T-helper 1 cell treated with Interleukin-12 subunit alpha and Interleukin-12 subunit beta and Interleukin-4 antibody, amounts not matched to agents 30 μg/mL and 1 μg/mL, for 36 hours (primary cell): ENCODE results near the gene HOXB6.

Source experiments
- H3K27ac Mint-ChIP-seq: one replicate; pipeline ENCODE4 v1.8.0; 2021; ENCODE audit warnings: mild to moderate bottlenecking, mixed read lengths
- H3K27me3 Mint-ChIP-seq: one replicate; pipeline ENCODE4 v1.8.0; 2021; ENCODE audit warnings: low read depth, mixed read lengths
- H3K36me3 Mint-ChIP-seq: one replicate; pipeline ENCODE4 v1.8.0; 2021; ENCODE audit warnings: low read depth, mixed read lengths
- H3K4me1 Mint-ChIP-seq: one replicate; pipeline ENCODE4 v1.8.0; 2021; ENCODE audit warnings: low read depth, mixed read lengths
- H3K4me3 Mint-ChIP-seq: one replicate; pipeline ENCODE4 v1.8.0; 2021; ENCODE audit warnings: mild to moderate bottlenecking, moderate library complexity, mixed read lengths
- H3K9me3 Mint-ChIP-seq: one replicate; pipeline ENCODE4 v1.8.0; 2021; ENCODE audit warnings: mixed read lengths

The HOXB6 gene

DNA sequence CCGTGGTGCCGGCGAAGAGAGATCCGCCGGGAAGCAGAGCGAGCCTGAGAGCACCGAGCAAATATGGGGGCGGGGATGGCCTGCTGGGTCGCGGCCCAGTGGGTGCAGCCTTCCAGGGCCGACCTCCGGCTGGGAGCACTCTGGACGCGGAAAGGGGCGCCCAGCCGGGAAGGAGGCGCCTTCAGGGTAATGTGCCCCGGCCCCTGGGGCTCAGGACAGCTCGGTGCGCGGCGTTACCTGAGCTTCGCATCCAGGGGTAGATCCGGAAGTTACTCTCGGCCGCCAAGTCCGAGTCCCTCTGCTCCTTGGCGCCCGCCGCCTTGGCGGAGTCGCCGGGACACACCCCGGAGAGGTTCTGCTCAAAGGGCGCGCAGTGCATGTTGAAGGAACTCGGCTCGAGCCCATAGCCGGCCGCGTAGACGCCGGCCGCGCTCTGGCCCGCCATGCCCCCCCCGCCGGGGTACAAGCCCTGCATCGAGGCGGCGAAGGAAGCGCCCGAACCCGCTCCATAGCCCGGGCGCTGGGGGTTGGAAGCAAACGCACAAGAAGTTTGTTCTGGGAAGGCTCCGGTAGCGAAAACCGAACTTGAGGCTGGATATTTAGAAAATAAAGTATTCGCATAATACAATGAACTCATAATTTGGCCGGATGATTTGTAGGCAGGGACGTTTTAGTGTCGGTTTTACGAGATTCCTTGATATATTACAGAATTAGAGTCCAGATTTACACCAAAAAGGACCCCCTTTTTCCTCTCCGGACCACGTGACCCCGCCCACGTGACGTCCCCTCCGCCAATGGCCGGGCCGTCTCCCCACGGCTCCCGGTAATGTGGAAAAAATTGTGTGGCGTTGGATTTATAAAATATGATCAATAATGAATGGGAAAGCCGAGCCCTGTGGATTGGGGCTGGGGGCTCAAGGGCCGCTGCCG lies 5.8 kb upstream of the HOXB6 start, which contains the start of gene HOXB7:
TSS of gene HOXB7 (minus strand) at position 736 of the 930 bp plus-strand sequence. CDS start at position 637, 99 bp downstream.
- H3K4me1 Mint-ChIP-seq: peaks cover 32% of the 10 kb centered on the region
- peaks cover 82% of the 10 kb centered on the region for H3K27me3 Mint-ChIP-seq
- no peaks in the 10 kb centered on the region for H3K9me3 Mint-ChIP-seq
- peak within 1 kb of the TSS; percentile 50 for H3K27ac Mint-ChIP-seq
- H3K4me3 Mint-ChIP-seq: peak within 1 kb of the TSS; percentile 91
- no peaks in the 10 kb centered on the region for H3K36me3 Mint-ChIP-seq

DNA sequence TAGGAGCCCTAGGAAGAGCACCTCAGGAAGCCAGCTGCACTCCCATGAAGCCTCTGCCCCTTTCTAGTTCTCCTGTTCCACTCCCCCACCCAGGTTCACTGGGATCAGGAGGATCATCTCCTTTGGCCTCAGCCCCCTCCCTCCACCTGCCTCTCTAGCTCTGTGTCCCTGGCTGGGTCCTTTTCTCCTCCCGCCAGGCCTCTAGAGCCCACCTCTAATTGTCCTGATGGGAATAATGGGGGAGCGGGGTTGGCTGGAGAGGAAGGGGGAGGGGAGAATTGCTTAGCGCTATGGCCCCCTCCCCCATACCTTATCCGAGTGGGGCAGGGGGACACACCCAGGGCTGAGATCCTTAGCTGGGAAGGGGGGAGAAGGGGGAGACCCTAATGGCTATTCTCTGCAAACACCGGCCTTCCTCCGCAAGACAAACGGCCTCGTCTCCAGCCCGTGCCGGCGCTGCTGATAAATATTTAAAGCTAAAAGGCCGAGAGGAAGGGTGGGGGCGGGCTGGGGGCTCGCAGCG lies 5.0 kb upstream of the HOXB6 start:
- Mint-ChIP-seq H3K36me3 (no peaks in the 10 kb centered on the region), H3K27me3 (peaks cover 81% of the 10 kb centered on the region), H3K4me3 (peak overlapping the region; percentile 60), H3K4me1 (peaks cover 30% of the 10 kb centered on the region), H3K9me3 (no peaks in the 10 kb centered on the region), H3K27ac (no peak overlapping the region)

DNA sequence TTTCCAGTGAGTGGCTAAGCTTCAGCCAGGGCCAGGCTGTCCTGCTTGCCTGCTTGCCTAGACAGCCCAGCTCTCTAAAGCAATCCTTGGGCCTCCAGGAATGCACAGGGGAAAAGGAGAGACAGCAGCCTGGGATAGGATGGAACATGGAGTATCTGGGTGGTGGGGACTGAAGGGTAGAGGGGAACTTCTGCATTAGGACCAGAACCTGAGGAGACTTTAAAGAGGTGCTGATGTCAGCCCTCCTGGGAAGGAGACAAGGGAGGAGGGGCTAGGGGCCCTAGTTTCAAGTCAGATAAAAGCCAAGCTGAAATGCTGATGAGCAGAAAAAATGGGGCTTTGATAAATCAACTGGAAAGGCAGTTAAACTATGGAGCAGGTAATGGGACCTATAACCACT lies 4.2 kb upstream of the HOXB6 start:
- Mint-ChIP-seq H3K9me3 (no peaks in the 10 kb centered on the region), H3K4me1 (peaks cover 28% of the 10 kb centered on the region), H3K27ac (no peak overlapping the region), H3K36me3 (no peaks in the 10 kb centered on the region), H3K27me3 (peaks cover 81% of the 10 kb centered on the region), H3K4me3 (peak overlapping the region; percentile 29)

GRCh38 chr17:48608494-48608834 lies 3.7 kb upstream of the HOXB6 start:
- Mint-ChIP-seq H3K36me3 (no peaks in the 10 kb centered on the region), H3K27ac (no peak overlapping the region), H3K9me3 (no peaks in the 10 kb centered on the region), H3K4me1 (peaks cover 25% of the 10 kb centered on the region), H3K4me3 (no peak overlapping the region), H3K27me3 (peaks cover 80% of the 10 kb centered on the region)

DNA sequence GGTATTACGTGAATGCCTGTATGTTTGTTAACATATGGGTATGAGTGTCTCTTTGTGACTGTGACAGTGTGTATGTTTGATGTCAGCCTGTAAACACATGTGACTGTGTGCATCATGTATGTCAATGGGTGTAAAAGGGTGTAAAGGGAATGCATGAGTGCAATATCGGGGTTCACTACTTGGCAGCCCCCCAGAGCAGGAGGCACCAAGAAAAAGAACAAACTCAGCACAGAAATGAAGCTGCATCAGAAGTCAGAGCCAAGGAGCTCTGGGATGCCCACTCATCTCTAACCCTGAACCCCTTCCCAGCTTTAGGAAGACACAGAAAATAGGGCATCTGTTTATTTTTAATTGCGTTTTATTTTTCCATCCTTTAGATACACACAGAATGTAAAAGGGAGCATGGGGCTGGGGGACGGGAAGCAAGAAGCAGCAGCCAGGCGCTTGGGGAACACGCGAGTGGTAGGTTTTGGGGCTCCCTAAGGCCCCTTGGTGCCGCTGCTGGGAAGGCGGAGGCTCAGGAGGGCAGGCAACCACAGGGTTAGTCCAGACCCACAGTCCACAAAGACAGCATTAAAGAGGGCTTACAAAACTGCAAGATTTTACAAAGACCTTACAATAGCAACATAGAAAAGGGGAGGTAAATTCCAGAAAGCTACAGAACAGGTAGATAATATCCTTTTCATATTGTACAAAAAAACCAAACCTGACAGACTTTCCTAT lies 2.3 kb upstream of the HOXB6 start:
- Mint-ChIP-seq H3K27me3 (peaks cover 82% of the 10 kb centered on the region), H3K4me3 (no peak overlapping the region), H3K4me1 (peaks cover 20% of the 10 kb centered on the region), H3K27ac (no peak overlapping the region), H3K36me3 (no peaks in the 10 kb centered on the region), H3K9me3 (no peaks in the 10 kb centered on the region)

DNA sequence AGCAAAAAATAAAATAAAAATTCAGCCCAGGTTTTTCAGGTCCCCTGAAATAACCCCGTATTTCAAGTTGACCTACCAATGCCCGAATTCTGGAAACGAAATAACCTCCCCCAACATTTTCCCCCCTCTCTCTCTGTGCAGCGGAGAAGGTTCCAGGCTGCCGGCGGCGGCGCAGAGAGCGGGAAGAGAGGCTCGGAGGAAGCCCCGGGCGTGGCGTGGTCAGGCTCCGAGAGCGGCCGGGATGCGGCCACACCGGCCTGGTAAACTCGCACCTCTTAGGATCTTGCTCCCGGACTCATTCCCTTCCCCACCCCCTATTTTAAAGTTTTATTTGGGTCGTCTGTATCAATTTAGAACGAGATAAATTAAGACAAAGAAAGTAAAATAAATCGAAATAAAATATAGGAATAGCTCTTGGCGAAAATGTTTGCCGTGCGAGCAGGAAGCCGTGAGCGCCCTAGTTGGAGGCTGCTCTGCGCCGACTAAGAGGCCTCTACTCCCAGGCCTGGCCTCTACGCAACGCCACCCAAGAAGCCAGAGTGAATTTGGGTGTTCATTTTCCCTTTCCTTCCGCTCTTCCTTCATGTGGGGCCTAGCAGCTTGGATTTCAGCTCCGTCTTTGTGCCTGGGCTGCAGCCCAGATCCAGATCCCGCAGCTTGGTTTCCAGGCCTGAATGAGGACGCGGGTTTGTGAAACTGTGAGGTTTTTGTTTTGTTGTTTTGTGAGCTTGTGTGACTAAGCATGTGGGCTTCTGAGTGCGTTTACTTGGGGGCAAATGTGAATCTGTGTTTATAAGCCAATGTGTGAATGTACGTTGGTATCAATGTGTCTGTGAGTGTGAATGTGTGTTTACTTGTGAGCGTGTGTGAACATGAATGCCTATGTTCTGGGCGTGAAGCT lies 1.5 kb upstream of the HOXB6 start:
- H3K9me3 Mint-ChIP-seq: no peaks in the 10 kb centered on the region
- no peak overlapping the region for H3K4me3 Mint-ChIP-seq
- peaks cover 84% of the 10 kb centered on the region for H3K27me3 Mint-ChIP-seq
- peaks cover 18% of the 10 kb centered on the region for H3K4me1 Mint-ChIP-seq
- H3K36me3 Mint-ChIP-seq: no peaks in the 10 kb centered on the region
- H3K27ac Mint-ChIP-seq: no peak overlapping the region

GRCh38 chr17:48605409-48605919 lies 678 bp upstream of the HOXB6 start:
- Mint-ChIP-seq H3K4me3 (no peak overlapping the region), H3K27me3 (peaks cover 86% of the 10 kb centered on the region), H3K9me3 (no peaks in the 10 kb centered on the region), H3K36me3 (no peaks in the 10 kb centered on the region), H3K27ac (no peak overlapping the region), H3K4me1 (peaks cover 11% of the 10 kb centered on the region)

DNA sequence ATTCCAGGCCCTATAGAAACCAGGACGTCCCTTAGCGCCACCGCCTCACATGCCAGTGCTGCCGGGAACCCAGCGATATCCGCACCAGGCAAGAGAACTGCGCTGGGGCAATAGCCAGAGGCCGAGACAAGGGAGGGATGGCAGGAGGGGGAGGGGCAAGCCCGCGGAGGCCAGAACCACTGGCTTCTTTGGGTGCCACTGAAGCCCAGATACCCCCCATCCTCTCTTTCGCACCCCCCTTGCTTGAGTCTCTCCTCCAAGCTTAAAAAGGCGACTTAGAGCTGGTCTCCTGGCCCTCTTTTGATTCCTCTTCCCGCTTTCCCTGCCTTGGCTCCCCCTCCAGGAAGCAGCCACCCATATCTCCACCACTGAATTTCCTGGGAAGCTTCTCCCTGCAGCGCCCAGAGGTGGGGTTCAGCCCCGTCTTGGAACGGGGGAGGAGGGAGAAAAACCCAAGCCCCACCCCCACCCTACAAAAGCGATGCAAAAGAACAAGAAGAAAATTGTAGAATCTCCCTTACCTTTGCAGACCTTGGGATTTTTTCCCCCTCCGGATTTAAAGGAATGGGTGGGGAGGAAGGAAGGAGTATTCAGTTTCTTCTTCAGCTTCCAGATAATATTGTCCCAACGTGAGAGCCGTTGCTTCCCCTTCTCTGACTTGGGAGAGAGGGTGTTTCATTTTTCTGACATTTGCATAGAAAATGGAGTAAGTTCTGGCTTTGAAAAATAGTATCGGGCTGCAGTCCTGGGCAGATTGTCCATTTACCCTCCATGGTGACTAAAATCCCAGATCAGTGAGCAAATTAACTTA lies 622 bp downstream of the HOXB6 start:
- Mint-ChIP-seq H3K4me1 (peaks cover 8% of the 10 kb centered on the region), H3K27me3 (peaks cover 92% of the 10 kb centered on the region), H3K36me3 (no peaks in the 10 kb centered on the region), H3K27ac (no peak overlapping the region), H3K4me3 (no peak overlapping the region), H3K9me3 (no peaks in the 10 kb centered on the region)

DNA sequence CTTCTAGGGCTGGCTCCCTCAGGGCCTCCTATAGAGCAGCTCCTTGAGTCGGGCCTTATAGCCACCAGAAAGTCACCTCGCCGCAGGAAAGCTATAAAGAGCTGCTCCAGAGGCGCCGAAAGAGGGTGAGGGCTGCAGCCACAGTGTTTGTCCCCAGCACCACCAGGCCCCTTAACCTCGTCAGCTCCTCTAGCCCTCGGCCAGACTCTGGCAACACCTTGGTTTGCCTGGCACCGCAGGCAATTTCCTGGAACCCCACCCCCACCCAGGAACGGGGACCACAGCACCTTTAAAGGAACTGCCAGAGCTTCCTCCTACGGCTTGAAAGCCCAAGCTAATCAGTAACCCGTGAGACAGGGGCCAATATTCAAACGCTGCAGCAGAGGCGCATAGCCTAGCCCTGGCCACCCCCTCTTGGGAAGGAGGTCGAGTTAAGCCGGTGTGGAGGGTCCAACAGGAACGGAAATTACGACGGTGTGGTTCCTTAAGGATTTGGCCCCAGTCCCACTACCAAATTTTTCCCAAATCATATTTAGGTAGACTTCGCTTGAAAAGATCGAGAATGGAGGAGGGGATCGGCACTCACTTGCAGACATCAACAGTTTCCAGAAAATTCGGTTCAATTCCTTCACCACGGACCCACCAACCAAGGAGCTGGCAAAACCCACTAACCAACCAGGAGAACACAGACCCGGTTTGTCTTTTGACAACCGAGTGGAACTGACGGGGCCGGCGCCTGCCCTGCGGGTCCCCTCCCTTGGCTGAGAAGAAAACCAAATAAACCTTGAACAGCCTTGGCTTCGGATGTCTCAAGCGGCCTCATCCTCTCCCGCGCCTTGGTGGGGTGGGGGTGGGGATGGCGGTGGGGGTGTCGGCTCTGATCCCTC lies 3.0 kb downstream of the HOXB6 start:
- peaks cover 94% of the 10 kb centered on the region for H3K27me3 Mint-ChIP-seq
- H3K4me1 Mint-ChIP-seq: peaks cover 24% of the 10 kb centered on the region
- no peaks in the 10 kb centered on the region for H3K36me3 Mint-ChIP-seq
- H3K27ac Mint-ChIP-seq: no peak overlapping the region
- H3K4me3 Mint-ChIP-seq: no peak overlapping the region
- no peaks in the 10 kb centered on the region for H3K9me3 Mint-ChIP-seq

- peaks cover 30% of the 10 kb centered on the region for H3K4me1 Mint-ChIP-seq
- H3K36me3 Mint-ChIP-seq: no peaks in the 10 kb centered on the region
- H3K27ac Mint-ChIP-seq: no peak overlapping the region
- no peaks in the 10 kb centered on the region for H3K9me3 Mint-ChIP-seq
- peaks cover 95% of the 10 kb centered on the region for H3K27me3 Mint-ChIP-seq
- no peak overlapping the region for H3K4me3 Mint-ChIP-seq
These were observed 3.6 kb downstream of the HOXB6 start for GRCh38 chr17:48601207-48601538.

GRCh38 chr17:48600244-48601098 lies 4.3 kb downstream of the HOXB6 start:
- H3K4me1 Mint-ChIP-seq: peaks cover 31% of the 10 kb centered on the region
- no peaks in the 10 kb centered on the region for H3K36me3 Mint-ChIP-seq
- H3K27me3 Mint-ChIP-seq: peaks cover 97% of the 10 kb centered on the region
- H3K27ac Mint-ChIP-seq: no peak overlapping the region
- H3K4me3 Mint-ChIP-seq: no peak overlapping the region
- no peaks in the 10 kb centered on the region for H3K9me3 Mint-ChIP-seq

- Mint-ChIP-seq H3K4me3 (no peak overlapping the region), H3K9me3 (no peaks in the 10 kb centered on the region), H3K27ac (no peak overlapping the region), H3K4me1 (peaks cover 30% of the 10 kb centered on the region), H3K36me3 (no peaks in the 10 kb centered on the region), H3K27me3 (peaks cover 97% of the 10 kb centered on the region)
These were observed 5.4 kb downstream of the HOXB6 start for GRCh38 chr17:48599354-48599753.
